ENCODE data around the gene ALDH3B1.

DNA sequence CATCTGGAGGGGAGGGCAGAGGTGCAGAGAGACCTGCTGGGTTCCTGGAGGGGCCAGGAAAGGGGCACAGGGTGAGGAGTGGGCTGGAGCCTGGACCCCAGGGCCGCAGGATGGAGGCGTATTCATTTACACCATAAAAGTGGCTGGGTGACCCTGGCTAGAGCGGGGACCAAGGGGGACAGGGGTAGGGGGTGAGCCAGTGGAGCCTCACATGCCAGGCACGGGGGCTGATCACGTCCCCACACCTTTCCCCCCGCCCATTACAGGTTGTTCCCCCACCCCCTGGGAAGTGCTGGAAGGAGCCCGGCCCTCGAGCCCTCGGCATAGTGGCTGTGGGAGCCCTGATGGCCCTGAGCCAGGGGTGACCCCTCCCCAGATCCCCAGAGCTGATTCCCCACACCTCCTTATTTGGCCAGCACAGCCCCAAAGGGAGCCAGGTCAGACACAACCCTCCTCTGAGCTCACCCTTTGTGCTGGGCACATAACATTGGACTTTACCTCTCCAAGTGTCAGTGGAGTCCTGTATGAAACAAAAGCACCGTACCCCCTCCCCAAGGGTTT is 29.5 kb downstream of the ALDH3B1 start:
- TF ChIP-seq POLR2A (IDR thresholded peaks at IDR 0.05; ENCODE audit: low read depth, low read length) = no peak
- TF ChIP-seq CTCF (conservative IDR thresholded peaks at IDR 0.05; ENCODE audit: low read depth, low read length) = no peak
- TF ChIP-seq BHLHE40 (IDR thresholded peaks at IDR 0.05; ENCODE audit: low read depth, low read length) = no peak
- TF ChIP-seq NFE2L2 (IDR thresholded peaks at IDR 0.05; ENCODE audit: low read depth, low read length) = no peak
- no peak for TF ChIP-seq MAFK (IDR thresholded peaks at IDR 0.05; ENCODE audit: low read depth, low read length)
- no peak for TF ChIP-seq MAZ (IDR thresholded peaks at IDR 0.05; ENCODE audit: borderline replicate concordance, low read depth, low read length)
- TF ChIP-seq USF2 (IDR thresholded peaks at IDR 0.05; ENCODE audit: low read depth, low read length) = no peak
- TF ChIP-seq MXI1 (IDR thresholded peaks at IDR 0.05; ENCODE audit: borderline replicate concordance, low read depth, low read length) = no peak
- no peak for TF ChIP-seq RCOR1 (IDR thresholded peaks at IDR 0.05; ENCODE audit: insufficient replicate concordance, low read length)
- no peak for TF ChIP-seq CEBPB (IDR thresholded peaks at IDR 0.05; ENCODE audit: low read depth, low read length)
- TF ChIP-seq FOS (IDR thresholded peaks at IDR 0.05; ENCODE audit: low read depth, low read length) = no peak
- no peak for TF ChIP-seq RAD21 (IDR thresholded peaks at IDR 0.05; ENCODE audit: low read length)
- no peak for TF ChIP-seq SMC3 (IDR thresholded peaks at IDR 0.05; ENCODE audit: low read depth, low read length)
- TF ChIP-seq RFX5 (IDR thresholded peaks at IDR 0.05; ENCODE audit: low read depth, low read length) = no peak

Data from IMR-90 (cell line).